ENCODE results near the gene COL15A1.
A peak's percentile ranks its signal among the peaks of the same experiment; 100 is the strongest.

The COL15A1 gene

DNA sequence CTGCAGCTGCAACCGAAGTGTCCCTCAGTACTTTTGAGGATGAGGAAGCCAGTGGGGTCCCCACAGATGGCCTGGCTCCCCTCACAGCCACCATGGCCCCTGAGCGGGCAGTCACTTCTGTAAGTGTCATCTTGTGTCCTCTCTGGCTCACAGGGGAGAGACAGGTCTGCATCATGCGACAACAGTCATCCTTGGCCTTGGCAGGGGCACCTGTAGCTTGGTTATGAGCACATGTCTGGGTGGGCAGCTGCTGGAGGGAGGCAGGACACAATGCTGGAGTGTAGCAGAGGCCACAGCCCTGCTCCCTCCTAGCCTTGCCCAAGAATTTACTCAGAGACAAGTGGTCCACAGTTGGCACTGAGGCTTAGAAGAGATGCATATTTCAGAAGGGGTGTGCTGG lies 71.7 kb downstream of the COL15A1 start:
- no peak for DNase-seq (ENCODE audit: low read depth in 2 of 2)

DNA sequence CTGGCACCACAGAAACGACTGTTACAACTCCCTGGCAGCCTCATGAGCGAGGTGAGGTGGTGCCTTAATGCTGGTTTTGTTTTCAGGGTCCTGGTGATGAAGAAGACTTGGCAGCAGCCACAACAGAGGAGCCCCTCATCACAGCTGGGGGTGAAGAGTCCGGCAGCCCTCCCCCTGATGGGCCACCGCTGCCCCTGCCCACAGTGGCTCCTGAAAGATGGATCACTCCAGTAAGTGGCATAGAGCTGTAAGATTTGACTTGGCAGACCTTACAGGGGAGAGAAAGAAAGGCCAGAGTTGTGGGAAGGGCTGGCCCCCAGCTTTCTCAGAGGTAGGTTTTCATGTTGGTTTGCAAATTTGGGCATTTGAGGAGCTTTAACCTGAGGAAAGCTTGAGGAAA lies 72.2 kb downstream of the COL15A1 start:
- DNase-seq (ENCODE audit: low read depth in 2 of 2) = no peak

DNA sequence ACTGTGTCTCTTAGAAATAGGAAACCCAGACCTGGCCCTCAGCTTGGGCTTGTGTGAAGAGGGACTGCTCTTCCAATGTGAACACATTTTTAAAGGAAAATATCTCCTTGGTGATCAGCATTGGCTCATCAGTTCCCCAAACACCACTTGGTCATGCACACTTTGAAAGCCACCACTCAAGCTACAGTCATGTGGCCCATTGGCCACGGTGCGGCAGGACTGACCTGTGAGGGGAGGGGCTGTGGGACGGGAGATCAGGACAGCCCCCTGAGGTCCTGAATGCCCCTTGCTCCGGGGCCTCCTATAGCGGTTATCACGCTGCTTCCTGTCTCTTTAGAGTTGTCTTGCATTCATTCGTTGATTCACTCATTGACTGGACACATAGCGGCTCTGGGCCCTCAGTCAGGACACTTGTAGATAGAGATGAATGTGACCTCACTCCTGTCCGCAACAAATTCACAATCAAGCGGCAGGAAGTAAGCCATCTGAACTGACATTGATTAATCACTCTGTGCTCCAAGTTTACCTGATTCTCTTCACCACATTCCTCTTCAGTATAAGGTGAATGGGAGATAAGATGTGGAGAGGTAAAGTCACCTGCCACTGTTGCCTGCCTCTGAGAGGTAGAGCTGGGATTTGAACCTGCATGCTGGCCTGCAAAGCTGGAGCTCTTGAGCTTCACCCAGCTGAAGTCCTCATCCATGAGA lies 73.1 kb downstream of the COL15A1 start:
- DNase-seq (ENCODE audit: low read depth in 2 of 2) = no peak

DNA sequence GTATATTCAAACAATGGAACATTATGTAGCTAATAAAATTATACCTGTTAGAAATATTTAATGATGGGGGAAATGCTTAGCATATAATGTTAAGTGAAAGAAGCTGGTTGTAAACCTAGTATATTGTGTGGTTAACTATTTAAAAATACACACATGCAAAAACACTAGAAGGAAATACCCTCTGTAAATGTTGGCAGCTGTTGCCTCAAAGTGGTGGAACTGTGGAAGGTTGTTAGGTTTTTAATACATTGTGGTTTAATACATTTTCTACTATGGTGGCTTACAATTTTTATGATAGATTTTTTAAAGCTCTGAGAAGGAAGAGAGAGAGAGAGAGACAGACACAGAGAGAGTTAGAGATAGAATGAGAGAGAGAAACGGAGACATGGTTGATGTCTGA lies 74.9 kb downstream of the COL15A1 start:
- no peak for DNase-seq (ENCODE audit: low read depth in 2 of 2)

DNA sequence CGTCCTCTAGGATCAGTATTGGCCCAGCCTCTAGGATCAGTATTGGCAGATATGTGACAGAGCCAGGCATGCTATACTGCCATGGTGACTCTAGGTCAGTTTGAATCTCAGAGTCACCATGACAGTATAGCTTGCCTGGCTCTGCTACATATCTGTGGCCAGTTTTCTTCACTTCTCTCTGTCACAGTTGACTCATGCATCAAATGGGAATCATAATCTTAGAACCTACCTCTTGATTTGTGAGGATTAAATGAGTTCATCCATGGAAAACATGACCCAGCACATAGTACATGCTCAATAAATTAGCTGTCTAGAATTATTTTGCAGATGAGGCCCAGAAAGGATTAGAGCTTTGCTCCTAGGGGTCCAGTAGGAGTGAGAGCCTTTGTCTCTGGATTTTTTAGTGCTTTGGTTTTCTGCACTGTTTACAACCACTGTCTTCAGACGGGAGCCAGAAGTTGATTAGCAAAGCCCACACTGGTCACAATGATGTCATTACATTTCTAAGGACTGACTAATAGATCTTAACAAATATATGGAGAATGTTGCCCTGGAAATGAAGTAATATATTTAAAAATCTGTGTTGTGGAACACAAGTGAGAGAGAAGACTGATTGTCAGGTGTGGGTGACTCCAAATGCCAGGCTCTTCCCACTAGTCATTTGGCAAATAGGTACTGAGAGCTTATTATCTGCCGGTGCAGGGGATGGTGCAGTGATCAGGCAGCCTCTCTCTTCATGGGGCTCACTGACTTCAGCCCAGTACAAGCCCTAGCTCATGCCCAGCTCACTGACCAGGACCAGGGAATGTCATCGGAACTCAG lies 76.0 kb downstream of the COL15A1 start:
- DNase-seq (ENCODE audit: low read depth in 2 of 2) = peak; percentile 95 to 96

- no peak for DNase-seq (ENCODE audit: low read depth in 2 of 2)
Observed at GRCh38 chr9:99020786-99021436, 77.2 kb downstream of the COL15A1 start.

GRCh38 chr9:99021512-99021911 lies 77.8 kb downstream of the COL15A1 start:
- no peak for DNase-seq (ENCODE audit: low read depth in 2 of 2)

GRCh38 chr9:99023231-99023630 lies 79.5 kb downstream of the COL15A1 start:
- no peak for DNase-seq (ENCODE audit: low read depth in 2 of 2)

DNA sequence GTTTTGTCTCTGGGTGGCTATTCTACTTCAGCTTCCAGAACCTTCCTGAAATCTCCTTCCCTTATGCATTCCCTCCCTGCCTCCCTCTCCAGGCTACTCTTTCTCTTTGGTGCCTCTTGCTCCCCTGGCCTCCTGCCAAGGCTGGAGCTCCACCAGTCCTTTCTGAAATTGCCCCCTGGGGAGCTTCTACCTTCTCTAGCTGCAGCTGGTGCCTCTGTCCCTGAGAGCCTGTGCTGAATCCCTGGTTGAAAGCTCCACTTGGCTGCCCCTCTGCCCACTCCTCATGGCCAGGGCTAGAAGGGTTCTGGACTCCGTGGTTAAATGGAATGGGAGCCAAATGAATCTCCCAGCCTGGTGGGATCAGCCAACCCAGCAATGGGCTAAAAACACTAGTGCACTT lies 80.1 kb downstream of the COL15A1 start:
- peak; percentile 57 to 70 for DNase-seq (ENCODE audit: low read depth in 2 of 2)

DNA sequence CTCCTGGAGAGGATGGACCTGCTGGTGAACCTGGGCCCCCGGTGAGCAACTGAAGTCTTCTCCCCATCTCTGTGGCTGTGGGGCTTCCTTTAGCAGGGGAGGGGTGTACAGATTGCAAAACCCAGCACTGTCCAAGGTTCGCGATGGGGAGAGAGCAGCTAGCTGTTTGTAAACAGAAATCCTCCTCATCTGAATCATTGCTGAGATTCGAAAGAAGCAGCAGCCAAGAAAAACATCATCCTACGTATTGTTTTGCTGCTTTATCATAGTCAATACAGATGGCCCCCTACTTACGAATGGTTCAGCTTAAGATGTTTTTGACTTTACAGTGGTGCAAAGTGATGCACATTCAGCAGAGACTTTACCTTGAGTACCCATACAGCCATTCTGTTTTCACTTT lies 81.3 kb downstream of the COL15A1 start:
- no peak for DNase-seq (ENCODE audit: low read depth in 2 of 2)

DNA sequence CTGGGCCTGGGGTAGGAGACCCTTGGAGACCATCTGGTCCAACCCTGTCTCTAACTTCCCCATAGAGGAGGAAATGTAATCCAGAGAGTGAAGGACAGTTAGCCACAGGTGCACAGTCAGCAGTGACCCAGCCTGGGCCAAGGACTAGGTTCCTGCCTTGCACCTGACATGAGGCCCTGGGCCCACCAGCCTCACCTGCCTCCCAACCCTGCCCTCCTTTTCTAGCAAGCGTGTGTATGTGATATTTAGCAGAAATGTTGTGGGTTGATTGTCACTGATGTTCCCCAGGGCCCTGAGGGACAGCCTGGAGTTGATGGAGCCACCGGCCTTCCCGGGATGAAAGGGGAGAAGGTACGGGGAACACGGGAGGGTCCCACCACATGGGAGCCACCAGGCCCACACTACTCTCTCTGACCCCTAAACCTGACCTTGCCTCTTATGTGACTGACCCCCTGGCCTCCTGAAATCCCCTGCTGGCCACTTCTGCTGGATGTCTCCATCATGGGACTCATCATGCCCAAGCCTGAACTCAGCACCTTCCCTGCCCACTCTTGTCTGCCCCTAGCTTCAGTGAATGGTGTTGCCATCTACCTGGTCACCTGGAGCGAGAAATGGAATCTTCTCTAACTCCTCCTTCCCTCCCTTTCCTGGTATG lies 82.0 kb downstream of the COL15A1 start:
- DNase-seq (ENCODE audit: low read depth in 2 of 2) = no peak

DNA sequence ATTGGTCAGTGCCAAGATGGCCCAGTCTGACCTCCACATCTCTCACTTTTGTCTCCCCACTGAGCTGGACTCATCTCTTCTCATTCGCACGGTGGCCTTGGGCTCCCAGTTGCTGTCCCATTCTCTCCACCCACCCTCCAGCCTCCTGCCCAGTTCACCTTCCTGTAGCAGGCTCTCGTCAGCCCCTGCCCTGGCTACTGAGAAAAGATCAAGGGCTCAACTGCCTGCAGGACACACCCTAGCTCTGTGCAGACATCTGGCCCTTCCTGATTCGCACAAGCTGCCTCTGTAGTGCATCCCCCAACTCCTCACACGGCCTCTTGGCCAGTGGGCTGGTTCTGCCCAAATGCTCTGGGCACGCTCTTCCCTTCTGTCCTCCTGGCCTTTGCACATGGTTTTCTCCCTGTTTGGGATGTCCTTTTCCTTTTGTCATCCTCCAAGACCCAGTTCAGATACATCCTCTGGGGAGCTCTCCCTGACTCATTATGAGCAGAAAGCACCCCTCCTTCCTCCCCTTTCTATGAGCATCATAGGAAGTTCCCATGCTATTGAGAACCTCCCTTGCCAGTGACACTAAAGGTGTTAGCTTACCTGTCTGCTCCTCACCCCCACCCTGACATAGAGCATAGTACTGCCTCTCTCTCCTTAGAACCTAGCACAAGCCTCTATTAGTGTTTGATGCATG lies 82.7 kb downstream of the COL15A1 start:
- DNase-seq (ENCODE audit: low read depth in 2 of 2) = no peak

DNA sequence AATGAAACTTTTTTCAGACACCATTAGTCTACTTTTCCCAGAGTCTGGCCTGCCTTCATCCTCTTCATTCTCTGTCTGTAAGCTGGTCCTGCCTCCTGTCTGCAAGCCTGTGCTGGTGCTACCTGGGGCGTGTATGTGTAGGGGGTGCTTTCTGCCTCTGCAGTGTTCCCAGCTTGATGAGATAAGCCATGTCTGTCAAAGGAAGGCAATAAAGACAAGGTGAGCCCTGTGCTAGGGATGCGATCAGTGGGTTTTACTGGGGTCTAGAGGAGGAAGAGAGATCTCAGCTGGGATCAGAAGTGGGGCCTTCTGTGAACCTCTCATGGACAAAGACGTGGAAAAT lies 83.2 kb downstream of the COL15A1 start:
- DNase-seq (ENCODE audit: low read depth in 2 of 2) = no peak

GRCh38 chr9:99027443-99027842 lies 83.7 kb downstream of the COL15A1 start:
- DNase-seq (ENCODE audit: low read depth in 2 of 2) = no peak

DNA sequence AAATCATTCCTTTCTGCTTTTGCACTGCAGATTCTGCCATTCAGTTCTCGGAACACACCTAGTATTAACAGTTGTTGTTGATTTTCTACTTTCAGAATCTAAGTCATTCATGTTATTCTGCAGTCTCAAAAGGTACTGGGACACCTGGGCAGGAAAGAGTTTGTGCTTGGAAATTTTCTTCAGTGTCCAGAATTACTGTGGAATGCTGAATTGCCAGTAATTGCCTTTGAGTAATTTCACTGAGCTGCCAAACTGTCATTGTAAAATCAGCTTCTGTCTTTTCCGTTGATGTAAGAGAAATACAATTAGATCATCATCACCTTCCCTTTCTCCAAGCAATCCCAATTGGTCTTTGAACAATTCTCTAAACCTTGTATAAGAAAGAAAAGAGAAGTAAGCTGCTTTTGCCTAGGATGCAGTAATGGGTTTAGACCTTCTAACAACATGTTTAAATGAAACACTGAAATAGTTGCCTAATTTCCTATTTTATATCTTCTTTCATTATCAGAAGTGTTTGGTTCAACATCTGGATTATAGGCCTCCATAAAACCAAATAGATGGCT lies 85.5 kb downstream of the COL15A1 start:
- DNase-seq (ENCODE audit: low read depth in 2 of 2) = no peak

GRCh38 chr9:99030092-99030511 lies 86.4 kb downstream of the COL15A1 start:
- DNase-seq (ENCODE audit: low read depth in 2 of 2) = peak; percentile 98

GRCh38 chr9:99030610-99031109 lies 87.0 kb downstream of the COL15A1 start:
- no peak for DNase-seq (ENCODE audit: low read depth in 2 of 2)

- no peak for DNase-seq (ENCODE audit: low read depth in 2 of 2)
Observed at GRCh38 chr9:99031319-99031718, 87.6 kb downstream of the COL15A1 start.

- DNase-seq (ENCODE audit: low read depth in 2 of 2) = no peak
Observed at GRCh38 chr9:99031994-99032393, 88.3 kb downstream of the COL15A1 start.

DNA sequence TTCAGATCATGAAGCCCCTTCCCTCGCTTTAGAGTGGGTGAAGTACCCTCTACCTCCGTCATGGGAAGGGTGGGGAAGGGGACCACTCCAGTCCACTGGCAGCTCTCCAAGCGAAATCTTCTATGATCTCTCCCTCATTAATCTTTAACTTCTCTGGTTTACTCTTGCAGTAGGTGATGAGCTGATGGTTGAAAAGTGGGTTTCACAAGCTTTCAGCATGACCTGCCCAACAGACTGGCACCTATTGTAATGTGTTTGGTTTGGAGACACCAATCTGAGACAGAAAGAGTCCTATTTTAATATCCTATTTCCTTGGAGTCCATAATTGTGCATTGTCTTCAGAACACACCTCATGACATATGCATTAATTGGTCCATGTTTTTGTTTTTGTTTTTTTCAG lies 90.4 kb downstream of the COL15A1 start:
- DNase-seq (ENCODE audit: low read depth in 2 of 2) = no peak

DNA sequence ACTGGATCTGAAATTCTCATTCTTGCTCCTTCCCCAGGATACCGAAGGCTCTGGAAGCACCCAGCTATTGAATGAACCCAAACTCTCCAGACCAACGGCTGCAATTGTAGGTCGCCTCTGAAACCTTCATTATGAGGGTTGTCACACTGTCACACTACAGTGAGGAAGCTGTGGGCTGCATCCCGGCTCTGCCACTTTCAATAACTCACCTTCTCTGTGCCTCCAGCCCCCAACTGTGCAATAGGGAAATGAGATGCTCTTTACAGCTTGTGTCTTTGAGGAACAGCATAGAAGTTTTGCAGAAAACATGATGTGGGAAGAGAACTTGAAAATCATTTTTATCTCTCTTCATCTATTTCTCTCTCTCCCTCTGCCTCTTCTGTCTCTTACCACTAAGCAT lies 91.6 kb downstream of the COL15A1 start:
- DNase-seq (ENCODE audit: low read depth in 2 of 2) = no peak
